A673 (cell line): ENCODE data around the gene UBL4B.

Experiments
- CTCF ChIP-seq: fragments of 300-800, 200-600 bp; sonication (generic); conservative IDR thresholded peaks from 2 replicates; pipeline ENCODE4 v1.5.1; 2017; ENCODE audit warnings: low read depth, mild to moderate bottlenecking, antibody characterized with exemption, low read length, moderate library complexity, mixed read lengths
- EZH2 ChIP-seq: fragments of 200-600 bp; sonication (generic); IDR thresholded peaks from 2 replicates; pipeline ENCODE4 v1.6.1; 2017; ENCODE audit warnings: borderline replicate concordance, low read depth, mild to moderate bottlenecking, mixed read lengths, antibody characterized with exemption, low read length; ENCODE audit not compliant: poor library complexity, severe bottlenecking

GRCh38 chr1:110112143-110112542, at the start of gene UBL4B:
- TF ChIP-seq CTCF: no peak
- TF ChIP-seq EZH2: no peak
